Measurements from ENCODE around the gene UQCRC1. TPM values are rescaled to one million over a fixed set of nuclear protein-coding genes. Genes with fewer than 3 reads are reported as not detected.

UQCRC1 gene
- polyA plus RNA-seq (2011; rRNA removed): 279 and 338 TPM in 2 replicates
- polyA plus RNA-seq (2012; cell fraction: cytosol; rRNA removed): 390 and 409 TPM in 2 replicates
- 488 and 556 TPM in 2 replicates for polyA plus RNA-seq (2012; cell fraction: nucleus; rRNA removed)
- polyA plus RNA-seq (2017; fragmentation: RNase III; extraction: RNeasy Plus Mini Kit Qiagen cat#74134 plus additional on column Dnase treatment): 233 to 256 TPM (median 254 TPM) in 3 replicates
- polyA minus RNA-seq (2011; rRNA and poly(A)+ RNA removed): 677 and 753 TPM in 2 replicates

- WGBS (ENCODE audit: missing lambda C conversion rate): 12% methylated on average over 24 of the region's 86 CpGs
- Histone ChIP-seq H3K9me3 (no peaks in the 10 kb centered on the region), H3K27ac (peak within 1 kb of the TSS; percentile 87 to 99), H3K4me1 (peaks cover 19% of the 10 kb centered on the region), H3K4me2 (peak within 1 kb of the TSS; percentile 95), H3K4me3 (peak within 1 kb of the TSS; percentile 70)
- ChIA-PET CTCF (interaction anchor here (0.6 to 2.7 kb wide), 7 partner anchors 8 to 50 kb away, joined by 3 to 13 read pairs (median 3); partner anchors contain the start of gene SLC26A6), POLR2A (interaction anchor here (0.6 to 1.3 kb wide), 2 partner anchors 11 to 13 kb away, joined by 3 read pairs; no protein-coding TSS in a partner anchor)
- peak; percentile 32 to 45; a peak in 3 of 5 replicates for TF ChIP-seq RAD21 (conservative IDR thresholded peaks at IDR 0.05 in 1 of 2, IDR thresholded peaks at IDR 0.05 in 1 of 2)
- TF ChIP-seq GATA3 (IDR thresholded peaks at IDR 0.05; ENCODE audit: borderline replicate concordance): no peak
- TF ChIP-seq ZFP36 (IDR thresholded peaks at IDR 0.05; ENCODE audit: borderline replicate concordance, partially characterized antibody): no peak
- TF ChIP-seq, protein P1, sequence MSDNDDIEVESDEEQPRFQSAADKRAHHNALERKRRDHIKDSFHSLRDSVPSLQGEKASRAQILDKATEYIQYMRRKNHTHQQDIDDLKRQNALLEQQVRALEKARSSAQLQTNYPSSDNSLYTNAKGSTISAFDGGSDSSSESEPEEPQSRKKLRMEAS (IDR thresholded peaks at IDR 0.05): peak; percentile 56; the same call in 1 of the 2 replicates
- TF ChIP-seq MAFK (IDR thresholded peaks at IDR 0.05; ENCODE audit: partially characterized antibody): peak; percentile 4
- TF ChIP-seq, protein P2, sequence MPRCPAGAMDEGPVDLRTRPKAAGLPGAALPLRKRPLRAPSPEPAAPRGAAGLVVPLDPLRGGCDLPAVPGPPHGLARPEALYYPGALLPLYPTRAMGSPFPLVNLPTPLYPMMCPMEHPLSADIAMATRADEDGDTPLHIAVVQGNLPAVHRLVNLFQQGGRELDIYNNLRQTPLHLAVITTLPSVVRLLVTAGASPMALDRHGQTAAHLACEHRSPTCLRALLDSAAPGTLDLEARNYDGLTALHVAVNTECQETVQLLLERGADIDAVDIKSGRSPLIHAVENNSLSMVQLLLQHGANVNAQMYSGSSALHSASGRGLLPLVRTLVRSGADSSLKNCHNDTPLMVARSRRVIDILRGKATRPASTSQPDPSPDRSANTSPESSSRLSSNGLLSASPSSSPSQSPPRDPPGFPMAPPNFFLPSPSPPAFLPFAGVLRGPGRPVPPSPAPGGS (IDR thresholded peaks at IDR 0.05): peak; percentile 28; the same call in 1 of the 3 replicates
- peak; percentile 74; the same call in 1 of the 2 replicates for TF ChIP-seq PHF8 (IDR thresholded peaks at IDR 0.05; ENCODE audit: borderline replicate concordance, low read depth)
- peak; percentile 86 for TF ChIP-seq KDM5A (IDR thresholded peaks at IDR 0.05)
- TF ChIP-seq CHD4 (IDR thresholded peaks at IDR 0.05; ENCODE audit: borderline replicate concordance): no peak
- peak in 1 of 2 experiments; percentile 71; a peak in 3 of 5 replicates for TF ChIP-seq JUN (IDR thresholded peaks at IDR 0.05)
- peak; percentile 44; the same call in 2 of the 3 replicates for TF ChIP-seq CTCF (IDR thresholded peaks at IDR 0.05)
- peak; percentile 69 for TF ChIP-seq SMC3 (IDR thresholded peaks at IDR 0.05)
- TF ChIP-seq POLR2A (IDR thresholded peaks at IDR 0.05; ENCODE audit: low read length): peak; percentile 89
- DNase-seq (ENCODE audit: low read depth in 1 of 2, low spot score in 1 of 2): peak; percentile 77 to 92
- no peak for FAIRE-seq
- peak; percentile 98 to 100 for ATAC-seq
Observed at GRCh38 chr3:48609088-48610005, at the start of gene UQCRC1. Gene UQCRC1 (minus strand): TSS chr3:48609646. CDS start chr3:48609620, 26 bp downstream.

GRCh38 chr3:48656841-48657281 is 47.4 kb upstream of the UQCRC1 start:
- no peak for FAIRE-seq
- Histone ChIP-seq H3K4me3 (no peak overlapping the region), H3K27ac (peak overlapping the region; percentile 75 to 88; a peak in 5 of 6 replicates), H3K9me3 (no peaks in the 10 kb centered on the region), H3K4me2 (peak overlapping the region; percentile 71; the same call in 1 of the 3 replicates), H3K4me1 (peaks cover 11% of the 10 kb centered on the region; the same call in 2 of the 3 replicates)
- CTCF ChIA-PET: interaction anchor here (0.6 to 6.3 kb wide), 14 partner anchors 13 to 248 kb away, joined by 3 to 46 read pairs (median 4); partner anchors contain the start of genes SLC26A6 and UCN2
- ATAC-seq: no peak
- POLR2A ChIA-PET: no interaction called here
- no peak for DNase-seq (ENCODE audit: low read depth in 1 of 2, low spot score in 1 of 2)
- 96% methylated on average over 27 of the region's 45 CpGs for WGBS (ENCODE audit: missing lambda C conversion rate)
- TF ChIP-seq ELK1 (IDR thresholded peaks at IDR 0.05; ENCODE audit: low read depth, low read length): no peak
- no peak for TF ChIP-seq NFE2L2 (conservative IDR thresholded peaks at IDR 0.05; ENCODE audit: low read length)
- no peak for TF ChIP-seq EHF (CRISPR knock-in tag; IDR thresholded peaks at IDR 0.05)
- no peak for TF ChIP-seq CBX2 (IDR thresholded peaks at IDR 0.05; ENCODE audit: borderline replicate concordance, low read depth)
- no peak for TF ChIP-seq HOXB5 (CRISPR knock-in tag; IDR thresholded peaks at IDR 0.05)
- TF ChIP-seq ZC3H11A (IDR thresholded peaks at IDR 0.05): no peak
- no peak for TF ChIP-seq CEBPB (IDR thresholded peaks at IDR 0.05)
- TF ChIP-seq GATA3 (IDR thresholded peaks at IDR 0.05; ENCODE audit: borderline replicate concordance): no peak
- no peak for TF ChIP-seq ESRRA (IDR thresholded peaks at IDR 0.05; ENCODE audit: borderline replicate concordance, low read length)
- TF ChIP-seq PHF8 (IDR thresholded peaks at IDR 0.05; ENCODE audit: borderline replicate concordance, low read depth): no peak
- no peak for TF ChIP-seq MAZ (IDR thresholded peaks at IDR 0.05; ENCODE audit: borderline replicate concordance, low read depth, low read length)
- no peak for TF ChIP-seq TFCP2L1 (CRISPR knock-in tag; IDR thresholded peaks at IDR 0.05)
- no peak for TF ChIP-seq POLR2AphosphoS2 (conservative IDR thresholded peaks at IDR 0.05; ENCODE audit: low read length)
- no peak for TF ChIP-seq RCOR1 (IDR thresholded peaks at IDR 0.05; ENCODE audit: low read depth, low read length)
- TF ChIP-seq FOSB (CRISPR knock-in tag; IDR thresholded peaks at IDR 0.05): no peak
- TF ChIP-seq TP53 (CRISPR knock-in tag; IDR thresholded peaks at IDR 0.05): no peak

All from A549 (cell line).